Activated CD8-positive, alpha-beta memory T cell treated with anti-CD3 and anti-CD28 coated beads for 36 hours (primary cell): ENCODE measurements around the gene FNDC3B. TPM values are rescaled to one million over a fixed set of nuclear protein-coding genes. Genes with fewer than 3 reads are reported as not detected.

Source experiments
- CTCF ChIA-PET: fragments of 350-600 bp; sonication (Branson Sonifier 250); formaldehyde crosslinking; loops from one replicate; lab custom pipeline; 2021; ENCODE audit warnings: antibody characterized with exemption; lab: Charles Lee
- POLR2A ChIA-PET: fragments of 350-600 bp; sonication (Branson Sonifier 250); formaldehyde crosslinking; loops from one replicate; lab custom pipeline; 2021; ENCODE audit warnings: antibody characterized with exemption; lab: Charles Lee
- total RNA-seq, 2 experiments: library from RNA; stranded (reverse); gene quantifications; one replicate each; pipeline ENCODE4 v1.2.3, GENCODE V29; 2021

Gene FNDC3B
- total RNA-seq, 2 experiments from 2014 or later, result 19.0 to 24.2 TPM

DNA sequence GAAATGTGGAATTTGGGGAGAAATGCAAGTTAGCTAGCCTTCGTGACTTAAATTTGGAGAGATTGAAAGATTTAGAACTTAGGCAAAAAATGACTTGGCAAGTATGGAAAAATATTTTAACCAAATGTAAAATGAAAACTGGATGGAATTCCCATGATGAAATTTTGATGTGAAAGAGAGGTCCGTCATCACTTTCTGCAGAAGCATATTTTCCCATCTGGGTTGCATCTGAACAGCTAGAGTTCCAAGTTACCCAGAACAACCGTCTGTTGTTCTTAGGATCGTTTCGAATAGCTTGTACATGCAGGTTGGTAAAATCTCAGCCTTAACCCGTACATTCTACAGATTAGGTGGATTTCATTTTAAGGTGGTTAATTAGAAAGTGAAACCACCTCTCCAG, 272.6 kb downstream of the FNDC3B start:
- ChIA-PET CTCF (no interaction called here), POLR2A (interaction anchor here (0.7 kb wide), 1 partner anchor 363 kb away, joined by 4 read pairs; no protein-coding TSS in a partner anchor)

GRCh38 chr3:172312711-172313110, 273.3 kb downstream of the FNDC3B start:
- CTCF ChIA-PET, result interaction anchor here (1.8 kb wide), 1 partner anchor 20 kb away, joined by 6 read pairs; no protein-coding TSS in a partner anchor
- POLR2A ChIA-PET, result no interaction called here

- POLR2A ChIA-PET, result no interaction called here
- CTCF ChIA-PET, result interaction anchor here (1.8 kb wide), 1 partner anchor 19 kb away, joined by 6 read pairs; no protein-coding TSS in a partner anchor
Observed at GRCh38 chr3:172313671-172314070, 274.3 kb downstream of the FNDC3B start.

DNA sequence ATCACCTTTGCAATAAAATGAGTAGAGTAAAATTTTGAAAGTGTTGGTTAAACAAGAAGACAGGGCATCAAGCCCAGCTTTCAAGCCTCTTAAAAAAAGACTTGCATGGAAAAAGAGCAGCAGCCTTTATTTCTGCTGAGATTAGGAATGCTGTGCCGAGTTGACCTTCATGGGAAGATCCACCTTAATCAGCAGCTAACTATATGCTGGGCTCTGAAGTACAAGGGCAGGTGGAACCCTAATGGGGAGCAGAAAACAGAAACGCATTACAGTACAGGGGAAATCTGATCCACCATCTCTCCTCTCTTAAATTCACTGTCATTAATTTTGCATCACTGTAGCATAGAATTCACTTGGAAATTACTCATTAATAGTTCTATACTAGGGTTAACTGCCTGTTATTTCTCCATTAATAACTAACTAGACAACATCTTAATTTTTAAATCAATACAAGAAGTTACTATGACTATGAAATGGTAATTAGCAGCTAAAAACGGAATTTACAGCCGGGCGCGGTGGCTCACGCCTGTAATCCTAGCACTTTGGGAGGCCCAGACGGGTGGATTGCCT, 275.3 kb downstream of the FNDC3B start:
- ChIA-PET CTCF (no interaction called here), POLR2A (no interaction called here)

DNA sequence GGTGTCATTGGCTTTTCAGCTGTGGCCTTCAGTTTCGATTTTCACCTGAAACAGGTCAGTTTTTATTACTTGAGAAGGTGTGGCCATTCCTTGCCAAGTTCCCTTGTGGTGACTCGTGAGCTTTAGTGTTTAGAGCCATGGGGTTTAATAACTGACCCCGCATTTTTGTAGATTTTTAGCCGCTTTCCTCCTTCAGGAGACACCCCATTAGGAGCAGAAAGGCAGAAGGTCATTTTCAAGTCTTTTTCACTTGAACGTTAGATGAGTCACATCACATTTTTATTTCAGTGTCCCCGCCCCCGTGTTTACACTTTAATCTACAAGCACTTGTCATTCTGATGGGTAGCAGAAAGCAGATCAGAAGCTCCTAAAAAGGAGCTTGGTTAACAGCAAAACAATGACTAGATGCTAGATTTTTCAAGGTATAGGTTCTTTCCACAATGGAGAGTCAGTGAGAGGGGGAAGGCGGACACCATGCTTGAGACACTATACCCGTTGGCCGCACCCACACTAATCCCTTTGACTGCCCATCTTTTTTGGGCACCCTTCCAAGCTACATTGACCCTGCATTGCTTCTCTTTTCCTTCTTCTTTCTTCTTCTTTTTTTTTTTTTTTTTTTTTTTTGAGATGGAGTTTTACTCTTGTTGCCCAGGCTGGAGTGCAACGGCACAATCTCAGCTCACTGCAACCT, 276.2 kb downstream of the FNDC3B start:
- CTCF ChIA-PET, result interaction anchor here (0.6 to 0.9 kb wide), 2 partner anchors 150 to 307 kb away, joined by 3 to 5 read pairs; no protein-coding TSS in a partner anchor
- POLR2A ChIA-PET, result interaction anchor here (0.7 kb wide), 1 partner anchor 210 kb away, joined by 10 read pairs; no protein-coding TSS in a partner anchor

GRCh38 chr3:172316758-172317157, 277.4 kb downstream of the FNDC3B start:
- POLR2A ChIA-PET, result no interaction called here
- CTCF ChIA-PET, result no interaction called here

GRCh38 chr3:172317481-172317880, 278.1 kb downstream of the FNDC3B start:
- POLR2A ChIA-PET, result no interaction called here
- CTCF ChIA-PET, result no interaction called here

DNA sequence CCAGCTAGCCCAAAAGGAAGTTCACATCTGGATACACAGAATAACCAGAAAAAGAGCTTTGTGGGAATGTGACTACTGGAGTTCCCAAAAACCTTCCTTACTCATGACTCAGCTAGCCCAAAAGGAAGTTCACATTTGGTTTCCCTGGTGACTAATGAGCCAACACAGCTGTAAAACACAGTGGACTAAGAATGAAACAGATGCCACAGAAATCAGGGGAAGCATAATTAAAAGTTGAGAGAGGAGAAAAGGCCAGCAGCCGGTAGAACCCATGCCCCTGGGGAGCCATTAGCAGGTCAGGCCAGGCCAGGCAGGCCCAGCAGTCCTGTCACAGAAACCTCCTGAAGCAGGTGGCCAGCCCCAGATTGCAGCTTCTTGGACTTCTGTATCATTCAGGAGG, 278.6 kb downstream of the FNDC3B start:
- ChIA-PET POLR2A (no interaction called here), CTCF (no interaction called here)

DNA sequence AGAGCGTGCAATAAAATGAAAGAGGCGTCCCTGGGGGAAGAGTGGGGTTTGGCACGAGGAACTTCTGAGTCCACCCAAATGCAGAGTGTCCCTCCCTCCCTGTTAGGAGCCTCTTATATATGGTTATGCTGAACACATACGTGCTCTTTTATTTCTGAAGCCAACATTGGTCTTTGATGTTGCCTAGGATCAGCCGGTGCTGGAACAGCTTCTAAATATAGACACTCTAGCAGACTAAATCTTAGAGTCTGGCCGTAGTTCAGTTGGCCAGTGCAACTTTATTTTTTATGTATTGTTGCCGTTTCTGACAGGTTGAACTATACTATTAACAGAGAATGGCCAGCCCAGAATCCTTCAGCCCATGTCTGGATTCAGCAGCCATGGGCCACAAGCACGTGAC, 280.2 kb downstream of the FNDC3B start:
- ChIA-PET POLR2A (interaction anchor here (0.5 kb wide), 1 partner anchor 154 kb away, joined by 3 read pairs; no protein-coding TSS in a partner anchor), CTCF (interaction anchor here (1.1 kb wide), 1 partner anchor 13 kb away, joined by 3 read pairs; no protein-coding TSS in a partner anchor)

- CTCF ChIA-PET, result interaction anchor here (1.8 kb wide), 1 partner anchor 12 kb away, joined by 5 read pairs; no protein-coding TSS in a partner anchor
- POLR2A ChIA-PET, result no interaction called here
Observed at GRCh38 chr3:172320468-172320867, 281.1 kb downstream of the FNDC3B start.

GRCh38 chr3:172321035-172321434, 281.7 kb downstream of the FNDC3B start:
- CTCF ChIA-PET, result interaction anchor here (0.6 to 1.8 kb wide), 2 partner anchors 11 to 1328 kb away, joined by 3 to 5 read pairs; no protein-coding TSS in a partner anchor
- POLR2A ChIA-PET, result no interaction called here

DNA sequence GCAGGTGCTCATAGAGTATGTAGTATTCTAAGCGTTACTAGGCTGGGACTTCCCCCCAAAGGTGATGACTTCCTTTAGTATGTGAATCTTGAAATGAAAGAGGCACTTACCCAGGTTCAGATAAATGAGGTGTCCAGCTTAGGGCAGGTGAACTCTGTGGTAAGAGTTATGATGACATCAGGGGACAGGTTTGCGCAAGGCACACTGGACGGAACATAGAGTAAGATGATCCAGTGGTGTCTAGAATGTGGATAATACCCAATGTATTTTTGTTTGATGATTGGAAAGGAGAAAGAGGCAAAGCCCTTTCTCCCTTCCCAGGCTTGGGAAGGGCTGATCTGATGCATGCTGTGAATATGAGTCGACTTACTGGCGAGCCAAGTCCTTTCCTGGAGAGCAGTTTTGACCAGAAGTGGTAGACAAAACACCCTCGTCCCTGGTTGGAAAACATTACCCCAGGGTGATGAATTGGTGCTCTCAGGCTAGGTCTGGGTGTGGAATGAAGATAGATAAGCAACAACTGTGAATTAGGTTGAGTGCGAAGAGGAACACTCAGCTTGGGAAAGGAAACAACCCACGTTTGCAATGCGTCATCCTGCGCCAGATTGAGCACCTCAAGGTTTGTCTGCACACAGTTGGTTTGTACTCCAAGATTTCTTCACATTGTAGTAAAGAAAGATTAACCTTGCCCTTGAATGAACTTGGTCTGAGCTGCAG, 284.7 kb downstream of the FNDC3B start:
- ChIA-PET POLR2A (no interaction called here), CTCF (no interaction called here)

DNA sequence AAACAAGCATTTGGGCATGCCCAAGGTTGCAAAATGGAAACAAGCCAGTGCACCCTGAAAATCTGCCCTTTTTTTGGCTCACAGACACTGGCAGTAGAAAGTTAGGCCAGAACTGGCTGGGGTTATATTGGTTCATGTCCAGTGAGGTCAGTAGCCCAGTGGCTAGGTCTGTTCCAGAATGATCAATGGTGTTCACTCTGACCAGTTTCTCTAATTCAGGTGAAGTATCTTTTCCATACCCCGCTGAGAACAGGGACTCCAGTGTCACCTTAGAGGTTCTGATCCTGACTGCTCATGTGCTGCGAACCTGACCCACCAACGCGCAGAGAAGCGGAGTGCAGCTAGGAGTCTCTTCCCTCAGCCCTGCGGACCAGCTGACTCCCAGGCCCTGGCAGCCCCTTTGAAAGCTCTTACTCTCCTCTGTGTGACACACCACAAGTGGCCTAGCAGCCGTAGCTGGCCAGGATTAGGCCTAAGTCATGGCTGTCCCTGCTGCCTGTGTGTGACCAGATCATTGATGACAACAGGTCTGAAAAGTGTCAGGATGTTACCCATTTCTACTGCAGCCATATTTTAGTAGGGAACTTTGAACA, 285.3 kb downstream of the FNDC3B start:
- CTCF ChIA-PET, result no interaction called here
- POLR2A ChIA-PET, result no interaction called here

DNA sequence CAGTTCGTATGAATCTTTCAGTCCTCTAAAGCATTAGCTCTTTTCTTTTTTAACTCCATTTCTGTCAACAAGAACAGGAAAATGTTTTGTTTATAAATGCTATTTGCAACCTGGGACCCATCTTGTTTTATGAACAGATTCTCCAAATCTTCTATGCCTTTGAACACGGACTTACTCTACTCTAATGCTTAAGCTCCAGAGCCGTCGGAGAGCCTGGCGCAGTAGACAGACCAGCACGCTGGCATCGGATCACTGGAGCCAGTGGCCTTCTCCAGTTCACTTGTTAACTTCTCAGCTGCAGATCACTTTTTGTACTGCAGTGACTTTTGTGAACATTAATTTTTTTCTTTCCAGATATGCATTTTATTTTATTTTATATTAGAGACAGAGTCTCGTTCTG, 286.1 kb downstream of the FNDC3B start:
- CTCF ChIA-PET, result no interaction called here

GRCh38 chr3:172326993-172327392, 287.6 kb downstream of the FNDC3B start:
- CTCF ChIA-PET, result no interaction called here

More for the DNA sequence above, 286.1 kb downstream of the FNDC3B start:
- POLR2A ChIA-PET, result no interaction called here

DNA sequence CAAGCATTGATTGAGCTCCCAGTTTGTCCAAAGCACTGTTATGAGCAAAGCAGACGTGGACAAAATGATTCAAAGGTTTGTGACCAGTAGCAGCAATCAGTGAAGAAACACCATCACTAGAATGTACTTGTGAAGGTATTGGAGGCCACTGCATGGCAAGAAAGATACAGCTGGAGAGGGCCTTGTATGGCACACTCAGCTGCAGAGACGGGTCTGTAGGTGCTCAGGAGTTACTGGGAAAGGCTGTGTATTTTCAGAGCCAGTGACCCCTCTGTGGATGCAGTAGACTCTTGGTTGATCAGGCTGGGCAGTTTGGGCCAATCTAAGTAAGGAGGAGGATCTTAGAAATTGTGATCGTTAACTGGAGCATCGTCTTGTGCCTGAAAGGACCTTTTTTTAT, 288.9 kb downstream of the FNDC3B start:
- ChIA-PET CTCF (no interaction called here), POLR2A (no interaction called here)

More at GRCh38 chr3:172326993-172327392, 287.6 kb downstream of the FNDC3B start:
- POLR2A ChIA-PET, result no interaction called here

DNA sequence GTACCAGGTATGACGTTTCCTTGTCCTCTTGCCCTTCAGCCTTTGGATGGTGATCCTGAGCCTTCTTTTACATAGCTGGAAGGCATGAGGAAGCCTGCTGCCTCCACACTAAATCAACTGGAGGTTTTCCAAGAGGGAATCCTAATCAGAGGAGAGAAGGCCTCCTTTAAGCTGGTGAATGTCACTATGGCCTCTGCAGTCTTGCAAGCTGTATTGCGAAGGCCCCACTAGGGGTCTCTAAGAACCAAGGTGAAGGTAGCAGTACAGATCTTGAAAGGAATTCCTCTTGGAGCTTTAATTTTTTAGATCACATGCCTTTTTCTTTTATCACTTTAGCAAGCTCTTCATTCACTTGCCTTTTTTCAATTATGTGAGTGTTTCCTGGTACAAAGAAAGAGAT, 289.7 kb downstream of the FNDC3B start:
- POLR2A ChIA-PET, result no interaction called here
- CTCF ChIA-PET, result no interaction called here

- CTCF ChIA-PET, result no interaction called here
- POLR2A ChIA-PET, result no interaction called here
Observed at GRCh38 chr3:172330413-172330812, 291.0 kb downstream of the FNDC3B start.

GRCh38 chr3:172332256-172333041, 293.1 kb downstream of the FNDC3B start:
- CTCF ChIA-PET, result interaction anchor here (0.5 to 2.1 kb wide), 15 partner anchors 10 to 796 kb away, joined by 3 to 9 read pairs (median 3); no protein-coding TSS in a partner anchor
- POLR2A ChIA-PET, result no interaction called here
